ENCODE data around the gene GSTM3.
"Not testable (repeated sequence)": the region's sequence is repeated elsewhere in the genome, so short reads cannot be mapped to it uniquely, and the experiment has no call there.

GSTM3 gene

DNA sequence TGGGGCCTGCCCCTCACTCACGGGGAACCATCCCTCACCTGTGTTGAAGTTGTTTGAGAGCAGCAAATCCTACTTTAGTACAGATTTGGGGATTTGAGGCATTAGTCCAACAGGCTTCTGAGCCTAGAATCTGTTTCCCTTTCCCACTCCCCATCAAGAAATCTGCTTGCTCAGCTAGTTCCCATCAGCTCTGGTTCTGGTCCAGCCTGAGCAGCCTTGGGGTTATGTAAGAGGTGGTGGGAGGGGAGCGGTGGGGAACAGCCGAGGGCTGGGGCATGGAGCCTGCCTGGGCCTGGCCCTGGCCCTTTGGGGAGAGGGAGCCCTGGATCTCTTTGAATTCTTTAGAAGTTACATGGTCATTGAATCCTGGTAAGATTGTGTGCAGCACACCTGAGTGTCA is 24.7 kb downstream of the GSTM3 start:
- TF ChIP-seq, protein P1, sequence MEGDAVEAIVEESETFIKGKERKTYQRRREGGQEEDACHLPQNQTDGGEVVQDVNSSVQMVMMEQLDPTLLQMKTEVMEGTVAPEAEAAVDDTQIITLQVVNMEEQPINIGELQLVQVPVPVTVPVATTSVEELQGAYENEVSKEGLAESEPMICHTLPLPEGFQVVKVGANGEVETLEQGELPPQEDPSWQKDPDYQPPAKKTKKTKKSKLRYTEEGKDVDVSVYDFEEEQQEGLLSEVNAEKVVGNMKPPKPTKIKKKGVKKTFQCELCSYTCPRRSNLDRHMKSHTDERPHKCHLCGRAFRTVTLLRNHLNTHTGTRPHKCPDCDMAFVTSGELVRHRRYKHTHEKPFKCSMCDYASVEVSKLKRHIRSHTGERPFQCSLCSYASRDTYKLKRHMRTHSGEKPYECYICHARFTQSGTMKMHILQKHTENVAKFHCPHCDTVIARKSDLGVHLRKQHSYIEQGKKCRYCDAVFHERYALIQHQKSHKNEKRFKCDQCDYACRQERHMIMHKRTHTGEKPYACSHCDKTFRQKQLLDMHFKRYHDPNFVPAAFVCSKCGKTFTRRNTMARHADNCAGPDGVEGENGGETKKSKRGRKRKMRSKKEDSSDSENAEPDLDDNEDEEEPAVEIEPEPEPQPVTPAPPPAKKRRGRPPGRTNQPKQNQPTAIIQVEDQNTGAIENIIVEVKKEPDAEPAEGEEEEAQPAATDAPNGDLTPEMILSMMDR (conservative IDR thresholded peaks at IDR 0.05; ENCODE audit: low read depth, low read length), result no peak
- DNase-seq (ENCODE audit: low read depth), result no peak
- no peak overlapping the region for H3K4me3 ChIP-seq (ENCODE audit: low read depth, low read length)

DNA sequence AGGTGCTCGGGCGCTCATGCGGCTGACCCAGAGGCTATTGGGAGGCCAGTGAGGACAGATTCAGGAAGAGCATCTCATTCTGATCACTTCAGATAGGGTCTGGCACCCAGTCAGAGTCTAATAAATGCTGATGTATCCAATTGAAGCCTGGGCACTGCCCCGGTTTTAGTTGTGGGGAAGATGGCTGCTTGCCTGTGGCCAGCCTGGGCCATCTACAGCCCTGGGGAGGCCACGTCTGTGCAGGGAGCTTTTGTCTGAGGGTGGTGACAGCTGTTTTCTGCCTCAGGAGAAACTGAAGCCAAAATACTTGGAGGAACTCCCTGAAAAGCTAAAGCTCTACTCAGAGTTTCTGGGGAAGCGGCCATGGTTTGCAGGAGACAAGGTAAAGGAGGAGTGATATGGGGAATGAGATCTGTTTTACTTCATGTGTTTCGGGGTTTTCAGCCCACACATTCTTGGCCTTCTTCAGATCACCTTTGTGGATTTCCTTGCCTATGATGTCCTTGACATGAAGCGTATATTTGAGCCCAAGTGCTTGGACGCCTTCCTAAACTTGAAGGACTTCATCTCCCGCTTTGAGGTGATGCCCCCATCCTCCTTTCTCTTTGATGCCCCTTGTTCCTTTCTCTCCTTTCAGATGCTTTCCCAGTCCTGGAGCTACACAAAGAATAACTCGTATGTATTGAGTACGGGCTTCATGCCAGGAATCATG is 26.0 kb downstream of the GSTM3 start:
- no peak for DNase-seq (ENCODE audit: low read depth)
- no peak overlapping the region for H3K4me3 ChIP-seq (ENCODE audit: low read depth, low read length)
- TF ChIP-seq, protein P1 (conservative IDR thresholded peaks at IDR 0.05; ENCODE audit: low read depth, low read length), result no peak

DNA sequence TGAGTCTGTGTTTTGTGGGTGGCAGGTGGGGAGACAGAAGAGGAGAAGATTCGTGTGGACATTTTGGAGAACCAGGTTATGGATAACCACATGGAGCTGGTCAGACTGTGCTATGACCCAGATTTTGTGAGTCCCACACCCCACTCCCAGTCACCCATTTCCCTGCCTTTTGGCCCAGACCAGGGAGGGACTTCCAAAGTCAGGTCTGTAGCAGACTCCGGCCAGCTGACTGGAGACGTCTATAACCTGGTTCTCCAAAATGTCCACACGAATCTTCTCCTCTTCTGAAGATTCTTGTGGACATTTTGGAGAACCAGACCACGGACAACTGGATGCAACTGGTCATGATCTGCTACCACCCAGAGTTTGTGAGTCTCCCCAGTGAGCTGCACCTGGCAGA is 27.2 kb downstream of the GSTM3 start:
- TF ChIP-seq, protein P1 (conservative IDR thresholded peaks at IDR 0.05; ENCODE audit: low read depth, low read length), result no peak
- no peak for DNase-seq (ENCODE audit: low read depth)
- H3K4me3 ChIP-seq (ENCODE audit: low read depth, low read length), result no peak overlapping the region

- no peak for DNase-seq (ENCODE audit: low read depth)
- TF ChIP-seq, protein P1 (conservative IDR thresholded peaks at IDR 0.05; ENCODE audit: low read depth, low read length), result no peak
- H3K4me3 ChIP-seq (ENCODE audit: low read depth, low read length), result peak overlapping the region; percentile 45
These were observed 28.4 kb downstream of the GSTM3 start for GRCh38 chr1:109712321-109712864.

- not testable (repeated sequence) for DNase-seq (ENCODE audit: low read depth)
- peak within 1 kb of the TSS; percentile 45 for H3K4me3 ChIP-seq (ENCODE audit: low read depth, low read length)
These were observed 29.1 kb downstream of the GSTM3 start, which contains the start of gene GSTM5 for GRCh38 chr1:109711593-109712320. Gene GSTM5 (plus strand): TSS chr1:109712251. CDS start chr1:109712313, 62 bp downstream.

DNA sequence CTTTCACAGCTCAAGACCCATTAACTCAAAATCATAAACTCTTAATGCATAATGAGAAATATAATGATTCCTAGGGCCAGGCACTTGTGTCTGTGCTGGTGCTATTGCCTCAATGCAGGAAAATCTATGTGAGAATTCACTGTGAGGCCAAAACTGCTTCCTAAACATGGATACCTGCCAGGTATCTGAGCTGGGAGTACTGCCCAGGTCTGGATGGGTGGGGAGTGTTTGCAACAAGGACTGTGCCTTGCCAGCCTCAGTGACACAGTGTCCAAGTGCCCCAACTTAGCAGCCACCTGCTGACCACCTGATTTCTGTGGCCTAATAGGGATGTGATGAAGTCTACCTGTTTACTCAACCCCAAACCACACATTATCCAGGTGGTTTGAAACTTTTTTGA is 31.0 kb downstream of the GSTM3 start:
- not testable (repeated sequence) for DNase-seq (ENCODE audit: low read depth); H3K4me3 ChIP-seq (ENCODE audit: low read depth, low read length)

- DNase-seq (ENCODE audit: low read depth); H3K4me3 ChIP-seq (ENCODE audit: low read depth, low read length): not testable (repeated sequence)
These were observed 31.9 kb downstream of the GSTM3 start for GRCh38 chr1:109708949-109709348.

DNA sequence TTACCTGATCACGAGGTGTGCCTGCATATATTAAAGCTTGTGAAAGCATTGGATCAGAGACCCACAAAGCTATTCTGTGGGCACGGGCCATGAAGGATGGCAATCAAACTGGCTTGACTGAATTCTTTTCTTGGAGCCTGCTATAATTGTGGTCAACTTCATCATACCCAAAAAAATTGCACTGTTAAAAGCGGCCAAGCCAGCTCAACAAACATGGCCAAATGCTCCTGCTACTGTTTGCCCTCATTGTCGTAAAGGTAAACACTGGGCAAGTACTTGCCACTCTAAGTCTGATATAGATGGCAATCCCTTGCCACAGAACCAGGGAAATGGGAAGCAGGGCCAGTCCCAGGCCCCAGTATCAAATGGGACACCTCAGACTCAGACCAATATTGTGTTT is 35.4 kb downstream of the GSTM3 start:
- H3K4me3 ChIP-seq (ENCODE audit: low read depth, low read length), result no peak overlapping the region
- no peak for DNase-seq (ENCODE audit: low read depth)
- TF ChIP-seq, protein P1 (conservative IDR thresholded peaks at IDR 0.05; ENCODE audit: low read depth, low read length), result no peak
